ENCODE measurements around the gene EPHA7. TPM values are rescaled to one million over a fixed set of nuclear protein-coding genes. Genes with fewer than 3 reads are reported as not detected.

The EPHA7 gene
- total RNA-seq, 1 experiment from 2014 or later, result 9.5 TPM

DNA sequence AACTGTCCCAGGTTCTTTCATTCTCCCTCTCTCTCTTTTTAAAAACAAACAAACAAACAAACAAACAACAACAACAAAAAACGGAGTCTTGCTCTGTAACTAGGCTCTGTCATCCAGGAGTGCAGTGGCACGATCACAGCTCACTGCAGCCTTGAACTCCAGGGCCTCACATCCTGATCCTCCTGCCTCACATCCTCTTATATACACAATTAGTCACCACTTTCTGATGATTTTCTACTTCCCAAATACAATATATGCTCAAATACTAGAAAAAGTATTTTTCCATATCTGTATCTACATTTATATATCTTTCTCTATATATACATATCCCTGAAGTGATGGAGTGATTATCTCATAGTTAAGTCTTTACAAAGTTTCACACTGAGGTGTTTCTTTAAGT, 170.7 kb downstream of the EPHA7 start:
- Histone ChIP-seq H2AK5ac (ENCODE audit: insufficient read length, low read length) (no peak overlapping the region), H3K4me1 (ENCODE audit: insufficient read depth, low read length) (no peaks in the 10 kb centered on the region), H3K79me1 (ENCODE audit: insufficient read depth, low read depth, low read length, poor library complexity, severe bottlenecking) (no peaks in the 10 kb centered on the region), H3K23ac (ENCODE audit: insufficient read length, low read depth, low read length) (no peak overlapping the region), H3K27me3 (ENCODE audit: insufficient read depth, low read length) (no peaks in the 10 kb centered on the region), H2BK15ac (ENCODE audit: low read depth, low read length) (no peak overlapping the region), H2BK5ac (ENCODE audit: insufficient read length, low read length) (no peak overlapping the region), H3K79me2 (ENCODE audit: insufficient read depth, low read length) (no peaks in the 10 kb centered on the region), H4K20me1 (ENCODE audit: control insufficient read depth, insufficient read depth, insufficient read length) (no peaks in the 10 kb centered on the region), H3K4ac (ENCODE audit: low read depth, low read length) (no peak overlapping the region), H3K18ac (ENCODE audit: insufficient read length, low read depth, low read length) (no peak overlapping the region), H2BK120ac (ENCODE audit: low read depth, low read length, poor library complexity, severe bottlenecking) (no peak overlapping the region), H2BK20ac (ENCODE audit: low read depth, low read length, poor library complexity, severe bottlenecking) (no peak overlapping the region), H4K5ac (ENCODE audit: insufficient read length, low read depth, low read length) (no peak overlapping the region), H4K91ac (ENCODE audit: insufficient read length, low read depth, low read length) (no peak overlapping the region), H3K9ac (ENCODE audit: extremely low read depth, insufficient read length, low read length) (no peak overlapping the region), H3K56ac (ENCODE audit: insufficient read length, low read depth, low read length) (no peak overlapping the region), H3T11ph (ENCODE audit: low read length) (no peak overlapping the region), H2AFZ (ENCODE audit: low read length) (no peak overlapping the region), H3K27ac (ENCODE audit: insufficient read length, low read depth, low read length) (no peak overlapping the region), H3K4me2 (ENCODE audit: insufficient read depth, insufficient read length, low read length) (no peak overlapping the region), H2BK12ac (ENCODE audit: insufficient read length, low read depth, low read length) (no peak overlapping the region), H4K8ac (replicated peaks; ENCODE audit: insufficient read length, low read depth, low read length) (no peak overlapping the region), H3K23me2 (ENCODE audit: insufficient read length, low read depth, low read length, poor library complexity, severe bottlenecking) (no peaks in the 10 kb centered on the region), H3K9me3 (ENCODE audit: control insufficient read depth, low read depth, low read length) (no peaks in the 10 kb centered on the region), H3K14ac (ENCODE audit: insufficient read depth, low read length) (no peak overlapping the region)
- WGBS (ENCODE audit: extremely low coverage, insufficient read length, low lambda C conversion rate), result no CpG with 5 or more reads among the region's 2 CpGs
- Mint-ChIP-seq H3K9me3 (no peaks in the 10 kb centered on the region), H3K36me3 (ENCODE audit: insufficient read depth in 1 of 3, low read depth in 3 of 3) (no peaks in the 10 kb centered on the region), H3K27ac (peak overlapping the region; percentile 1 to 46 (median 22); a peak in 4 of 7 replicates), H3K4me3 (no peak overlapping the region), H3K27me3 (ENCODE audit: low read depth) (no peaks in the 10 kb centered on the region), H3K4me1 (no peaks in the 10 kb centered on the region)
- DNase-seq, result no peak
- TF ChIP-seq, protein P1, sequence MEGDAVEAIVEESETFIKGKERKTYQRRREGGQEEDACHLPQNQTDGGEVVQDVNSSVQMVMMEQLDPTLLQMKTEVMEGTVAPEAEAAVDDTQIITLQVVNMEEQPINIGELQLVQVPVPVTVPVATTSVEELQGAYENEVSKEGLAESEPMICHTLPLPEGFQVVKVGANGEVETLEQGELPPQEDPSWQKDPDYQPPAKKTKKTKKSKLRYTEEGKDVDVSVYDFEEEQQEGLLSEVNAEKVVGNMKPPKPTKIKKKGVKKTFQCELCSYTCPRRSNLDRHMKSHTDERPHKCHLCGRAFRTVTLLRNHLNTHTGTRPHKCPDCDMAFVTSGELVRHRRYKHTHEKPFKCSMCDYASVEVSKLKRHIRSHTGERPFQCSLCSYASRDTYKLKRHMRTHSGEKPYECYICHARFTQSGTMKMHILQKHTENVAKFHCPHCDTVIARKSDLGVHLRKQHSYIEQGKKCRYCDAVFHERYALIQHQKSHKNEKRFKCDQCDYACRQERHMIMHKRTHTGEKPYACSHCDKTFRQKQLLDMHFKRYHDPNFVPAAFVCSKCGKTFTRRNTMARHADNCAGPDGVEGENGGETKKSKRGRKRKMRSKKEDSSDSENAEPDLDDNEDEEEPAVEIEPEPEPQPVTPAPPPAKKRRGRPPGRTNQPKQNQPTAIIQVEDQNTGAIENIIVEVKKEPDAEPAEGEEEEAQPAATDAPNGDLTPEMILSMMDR (conservative IDR thresholded peaks at IDR 0.05), result no peak

All from H9 (cell line).